WTC11 (cell line): ENCODE data around the gene SLC41A1.

Source experiments
- ZNF416 ChIP-seq: fragments of 250-450 bp; sonication (Bioruptor Pico); IDR thresholded peaks from 2 replicates; pipeline ENCODE4 v1.9.0; 2021; ENCODE audit warnings: mild to moderate bottlenecking, inconsistent platforms
- TF ChIP-seq, protein P1 (sequence below): sonication (generic); formaldehyde crosslinking; IDR thresholded peaks from 2 replicates; pipeline ENCODE4 v1.8.0; 2023; ENCODE audit warnings: mild to moderate bottlenecking, missing genetic modification reagents

DNA sequence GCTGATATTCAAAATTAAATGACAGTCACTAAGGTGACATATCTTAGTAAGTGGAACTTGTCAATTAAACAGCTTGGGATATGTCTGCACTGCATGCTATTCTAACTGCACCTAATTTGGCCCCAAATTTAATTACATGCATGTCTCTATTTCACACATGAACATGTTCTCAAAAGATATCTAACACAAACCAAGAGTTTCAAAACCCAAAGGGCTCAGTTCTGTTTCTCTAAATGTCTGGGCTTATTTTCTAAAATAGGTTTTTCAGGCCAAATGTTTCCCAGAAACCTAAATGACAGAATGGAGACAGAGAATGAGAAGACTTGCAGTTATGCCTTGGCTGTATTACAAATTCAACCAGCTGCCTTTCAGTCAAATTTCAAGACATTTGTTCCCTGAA, 49.0 kb downstream of the SLC41A1 start:
- TF ChIP-seq, protein P1, sequence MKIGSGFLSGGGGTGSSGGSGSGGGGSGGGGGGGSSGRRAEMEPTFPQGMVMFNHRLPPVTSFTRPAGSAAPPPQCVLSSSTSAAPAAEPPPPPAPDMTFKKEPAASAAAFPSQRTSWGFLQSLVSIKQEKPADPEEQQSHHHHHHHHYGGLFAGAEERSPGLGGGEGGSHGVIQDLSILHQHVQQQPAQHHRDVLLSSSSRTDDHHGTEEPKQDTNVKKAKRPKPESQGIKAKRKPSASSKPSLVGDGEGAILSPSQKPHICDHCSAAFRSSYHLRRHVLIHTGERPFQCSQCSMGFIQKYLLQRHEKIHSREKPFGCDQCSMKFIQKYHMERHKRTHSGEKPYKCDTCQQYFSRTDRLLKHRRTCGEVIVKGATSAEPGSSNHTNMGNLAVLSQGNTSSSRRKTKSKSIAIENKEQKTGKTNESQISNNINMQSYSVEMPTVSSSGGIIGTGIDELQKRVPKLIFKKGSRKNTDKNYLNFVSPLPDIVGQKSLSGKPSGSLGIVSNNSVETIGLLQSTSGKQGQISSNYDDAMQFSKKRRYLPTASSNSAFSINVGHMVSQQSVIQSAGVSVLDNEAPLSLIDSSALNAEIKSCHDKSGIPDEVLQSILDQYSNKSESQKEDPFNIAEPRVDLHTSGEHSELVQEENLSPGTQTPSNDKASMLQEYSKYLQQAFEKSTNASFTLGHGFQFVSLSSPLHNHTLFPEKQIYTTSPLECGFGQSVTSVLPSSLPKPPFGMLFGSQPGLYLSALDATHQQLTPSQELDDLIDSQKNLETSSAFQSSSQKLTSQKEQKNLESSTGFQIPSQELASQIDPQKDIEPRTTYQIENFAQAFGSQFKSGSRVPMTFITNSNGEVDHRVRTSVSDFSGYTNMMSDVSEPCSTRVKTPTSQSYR (CRISPR knock-in tag), result no peak
- no peak for TF ChIP-seq ZNF416 (CRISPR knock-in tag)
